Uterus (tissue), 2 donors: ENCODE results near the gene CCDC196.

ENCODE experiments used
- POLR2A ChIP-seq, 2 donors: fragments of 450-650 bp; IDR thresholded peaks; one replicate each; pipeline ENCODE4 v1.6.1; 2016; ENCODE audit warnings: antibody characterized with exemption in 2 of 2, mild to moderate bottlenecking in 1 of 2, moderate library complexity in 1 of 2
- TF ChIP-seq, protein P1 (sequence below), 4 experiments: fragments of 200-600 bp in 2 of 4; fragments of 450-650 bp in 2 of 4; sonication (generic) in 2 of 4; IDR thresholded peaks; one replicate each; pipeline ENCODE4 v1.5.1; 2016 to 2019; ENCODE audit warnings: antibody characterized with exemption in 4 of 4, mild to moderate bottlenecking in 2 of 4, moderate library complexity in 1 of 4

DNA sequence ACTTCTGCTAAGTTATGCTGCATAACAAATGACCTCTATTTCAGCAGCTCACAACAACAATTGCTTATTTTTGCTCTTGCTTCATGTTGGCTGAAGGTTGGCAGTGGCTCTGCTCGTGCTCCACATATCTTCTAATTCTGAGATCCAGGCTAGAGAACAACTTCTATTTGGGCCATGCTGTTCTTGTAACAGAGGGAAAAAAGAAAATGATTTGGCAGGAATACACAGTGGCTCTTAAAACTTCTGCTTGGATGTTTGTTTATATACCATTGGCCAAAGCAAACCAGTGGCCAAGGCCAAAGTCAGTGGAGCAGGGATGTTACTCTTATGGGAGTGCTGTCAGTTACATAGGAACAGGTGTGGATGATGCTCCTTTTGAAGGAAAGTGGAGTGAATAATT lies 53.9 kb downstream of the CCDC196 start:
- TF ChIP-seq, protein P1, sequence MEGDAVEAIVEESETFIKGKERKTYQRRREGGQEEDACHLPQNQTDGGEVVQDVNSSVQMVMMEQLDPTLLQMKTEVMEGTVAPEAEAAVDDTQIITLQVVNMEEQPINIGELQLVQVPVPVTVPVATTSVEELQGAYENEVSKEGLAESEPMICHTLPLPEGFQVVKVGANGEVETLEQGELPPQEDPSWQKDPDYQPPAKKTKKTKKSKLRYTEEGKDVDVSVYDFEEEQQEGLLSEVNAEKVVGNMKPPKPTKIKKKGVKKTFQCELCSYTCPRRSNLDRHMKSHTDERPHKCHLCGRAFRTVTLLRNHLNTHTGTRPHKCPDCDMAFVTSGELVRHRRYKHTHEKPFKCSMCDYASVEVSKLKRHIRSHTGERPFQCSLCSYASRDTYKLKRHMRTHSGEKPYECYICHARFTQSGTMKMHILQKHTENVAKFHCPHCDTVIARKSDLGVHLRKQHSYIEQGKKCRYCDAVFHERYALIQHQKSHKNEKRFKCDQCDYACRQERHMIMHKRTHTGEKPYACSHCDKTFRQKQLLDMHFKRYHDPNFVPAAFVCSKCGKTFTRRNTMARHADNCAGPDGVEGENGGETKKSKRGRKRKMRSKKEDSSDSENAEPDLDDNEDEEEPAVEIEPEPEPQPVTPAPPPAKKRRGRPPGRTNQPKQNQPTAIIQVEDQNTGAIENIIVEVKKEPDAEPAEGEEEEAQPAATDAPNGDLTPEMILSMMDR (IDR thresholded peaks at IDR 0.05), result no peak
- TF ChIP-seq POLR2A (IDR thresholded peaks at IDR 0.05), result no peak
